ENCODE data around the gene ZHX3. TPM values are rescaled to one million over a fixed set of nuclear protein-coding genes. Genes with fewer than 3 reads are reported as not detected.

Gene ZHX3
- total RNA-seq, 1 experiment from 2014 or later, result 24.6 TPM

DNA sequence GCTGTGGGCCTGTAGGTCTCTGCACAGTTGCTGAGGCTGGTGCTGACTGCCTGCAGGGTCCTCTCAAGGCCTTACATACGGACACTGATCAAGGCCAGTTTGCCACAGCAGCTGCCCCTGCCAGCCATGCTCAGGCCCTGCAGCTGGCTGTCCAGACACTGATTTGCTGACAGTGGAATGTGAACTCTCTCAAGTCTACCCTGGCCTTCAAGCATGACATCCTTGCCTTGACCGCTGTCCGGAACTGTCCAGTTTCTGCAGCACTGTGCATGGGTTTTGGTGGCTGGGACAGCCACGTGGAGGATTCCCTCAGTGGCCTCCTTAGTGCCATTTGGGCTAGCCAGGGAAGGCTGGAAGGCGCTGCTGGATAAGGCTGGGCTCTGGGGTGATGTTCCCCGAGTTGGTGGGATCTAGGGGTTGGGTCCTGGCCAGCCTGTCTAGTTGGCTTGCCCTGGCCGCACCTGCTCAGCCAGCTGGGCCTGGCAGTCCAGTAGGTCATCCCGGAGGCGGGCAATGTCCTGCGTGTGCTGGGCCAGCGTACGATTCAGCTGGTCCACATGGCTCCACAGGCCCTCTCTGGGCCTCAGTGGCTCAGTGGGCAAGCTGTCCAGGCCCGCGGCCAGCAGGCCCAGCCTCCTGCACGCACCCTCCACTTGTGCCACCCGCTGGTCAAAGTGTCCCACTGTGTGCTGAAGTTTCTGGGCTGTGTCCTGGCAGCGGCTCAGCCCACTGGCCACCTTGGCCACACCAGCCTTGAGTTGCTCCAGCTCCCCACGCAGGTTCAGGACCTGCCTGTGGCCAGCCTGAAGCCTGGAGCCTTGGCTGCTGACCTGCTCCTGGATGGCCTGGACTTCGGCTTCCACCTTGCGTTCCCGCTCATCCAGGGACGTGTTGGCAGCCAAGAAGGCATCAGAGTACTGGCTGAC is 43.6 kb upstream of the ZHX3 start:
- H3K27me3 ChIP-seq (replicated peaks; ENCODE audit: control insufficient read depth, insufficient read depth, low read length), result peaks cover 8% of the 10 kb centered on the region
- no peaks in the 10 kb centered on the region for H3K9me3 Mint-ChIP-seq (ENCODE audit: unreplicated experiment)
- H3K36me3 ChIP-seq (ENCODE audit: control insufficient read depth, insufficient read depth, low read length), result peaks cover 1% of the 10 kb centered on the region; the same call in 1 of the 2 replicates
- DNase-seq, result no peak
- H3K27ac Mint-ChIP-seq (ENCODE audit: unreplicated experiment), result no peak overlapping the region
- peaks cover 5% of the 10 kb centered on the region for H3K4me1 Mint-ChIP-seq (ENCODE audit: low read depth, unreplicated experiment)
- no peaks in the 10 kb centered on the region for H3K9me3 ChIP-seq
- POLR2A ChIA-PET, result no interaction called here
- TF ChIP-seq CTCF (IDR thresholded peaks at IDR 0.05; ENCODE audit: insufficient read depth in 1 of 2, low read depth in 1 of 2, low read length in 1 of 2, severe bottlenecking in 1 of 2, unreplicated experiment in 1 of 2), result no peak
- no peaks in the 10 kb centered on the region for H3K36me3 Mint-ChIP-seq (ENCODE audit: insufficient read depth, unreplicated experiment)
- H3K4me3 Mint-ChIP-seq (ENCODE audit: unreplicated experiment), result no peak overlapping the region
- H3K27me3 Mint-ChIP-seq (ENCODE audit: insufficient read depth, unreplicated experiment), result peaks cover 13% of the 10 kb centered on the region
- no TSS peak for BruUV-seq (replicated peaks)
- H3K4me3 ChIP-seq (ENCODE audit: low read depth, low read length), result no peak overlapping the region
- intact Hi-C loops (cut with micrococcal nuclease; ENCODE audit: unreplicated experiment), result no loop called here
- H3K4me1 ChIP-seq, result 0 out of 2 replicates have a peak, but pooled peaks cover 4% of the 10 kb centered on the region
- CTCF ChIA-PET, result interaction anchor here (0.5 to 2.0 kb wide), 2 partner anchors 20 to 21 kb away, joined by 4 to 12 read pairs; partner anchors contain the start of gene LPIN3

GRCh38 chr20:41359541-41360011 is 42.0 kb upstream of the ZHX3 start:
- Histone ChIP-seq H3K9me3 (no peaks in the 10 kb centered on the region), H3K4me1 (no peaks in the 10 kb centered on the region), H3K4me3 (ENCODE audit: low read depth, low read length) (no peak overlapping the region), H3K27me3 (replicated peaks; ENCODE audit: control insufficient read depth, insufficient read depth, low read length) (peaks cover 2% of the 10 kb centered on the region; the same call in 1 of the 2 replicates), H3K36me3 (ENCODE audit: control insufficient read depth, insufficient read depth, low read length) (peaks cover 1% of the 10 kb centered on the region)
- no peak overlapping the region for H3K4me3 Mint-ChIP-seq (ENCODE audit: unreplicated experiment)
- intact Hi-C loops (cut with micrococcal nuclease; ENCODE audit: unreplicated experiment), result no loop called here
- H3K27ac Mint-ChIP-seq (ENCODE audit: unreplicated experiment), result no peak overlapping the region
- no peaks in the 10 kb centered on the region for H3K9me3 Mint-ChIP-seq (ENCODE audit: unreplicated experiment)
- H3K27me3 Mint-ChIP-seq (ENCODE audit: insufficient read depth, unreplicated experiment), result peaks cover 2% of the 10 kb centered on the region
- no peak for TF ChIP-seq CTCF (IDR thresholded peaks at IDR 0.05; ENCODE audit: insufficient read depth in 1 of 2, low read depth in 1 of 2, low read length in 1 of 2, severe bottlenecking in 1 of 2, unreplicated experiment in 1 of 2)
- no peak for DNase-seq
- ChIA-PET CTCF (interaction anchor here (1.5 to 3.5 kb wide), 2 partner anchors 19 to 224 kb away, joined by 3 to 36 read pairs; partner anchors contain the start of gene LPIN3), POLR2A (interaction anchor here (0.7 kb wide), 1 partner anchor 19 kb away, joined by 3 read pairs; no protein-coding TSS in a partner anchor)
- H3K36me3 Mint-ChIP-seq (ENCODE audit: insufficient read depth, unreplicated experiment), result no peaks in the 10 kb centered on the region
- BruUV-seq (replicated peaks), result no TSS peak
- H3K4me1 Mint-ChIP-seq (ENCODE audit: low read depth, unreplicated experiment), result no peaks in the 10 kb centered on the region

GRCh38 chr20:41358717-41359116 is 41.2 kb upstream of the ZHX3 start:
- Histone ChIP-seq H3K4me3 (ENCODE audit: low read depth, low read length) (no peak overlapping the region), H3K9me3 (no peaks in the 10 kb centered on the region), H3K4me1 (no peaks in the 10 kb centered on the region), H3K27me3 (replicated peaks; ENCODE audit: control insufficient read depth, insufficient read depth, low read length) (no peaks in the 10 kb centered on the region), H3K36me3 (ENCODE audit: control insufficient read depth, insufficient read depth, low read length) (peaks cover 1% of the 10 kb centered on the region)
- no peak for DNase-seq
- BruUV-seq (replicated peaks), result no TSS peak
- Mint-ChIP-seq H3K9me3 (ENCODE audit: unreplicated experiment) (no peaks in the 10 kb centered on the region), H3K4me1 (ENCODE audit: low read depth, unreplicated experiment) (no peaks in the 10 kb centered on the region), H3K4me3 (ENCODE audit: unreplicated experiment) (no peak overlapping the region), H3K27me3 (ENCODE audit: insufficient read depth, unreplicated experiment) (no peaks in the 10 kb centered on the region), H3K36me3 (ENCODE audit: insufficient read depth, unreplicated experiment) (no peaks in the 10 kb centered on the region), H3K27ac (ENCODE audit: unreplicated experiment) (no peak overlapping the region)
- CTCF ChIA-PET, result interaction anchor here (0.6 to 3.5 kb wide), 4 partner anchors 19 to 224 kb away, joined by 3 to 36 read pairs (median 3); partner anchors contain the start of gene LPIN3
- no peak for TF ChIP-seq CTCF (IDR thresholded peaks at IDR 0.05; ENCODE audit: insufficient read depth in 1 of 2, low read depth in 1 of 2, low read length in 1 of 2, severe bottlenecking in 1 of 2, unreplicated experiment in 1 of 2)
- intact Hi-C loops (cut with micrococcal nuclease; ENCODE audit: unreplicated experiment), result no loop called here
- POLR2A ChIA-PET, result interaction anchor here (0.5 kb wide), 1 partner anchor 10 kb away, joined by 3 read pairs; no protein-coding TSS in a partner anchor
